Ishikawa (cell line): ENCODE data around the gene D2HGDH.

Source experiments
- CEBPB ChIP-seq: IDR thresholded peaks from 2 replicates; pipeline ENCODE4 v1.6.1; 2012
- CREB1 ChIP-seq: IDR thresholded peaks from 2 replicates; pipeline ENCODE4 v1.6.1; 2012; ENCODE audit warnings: low read depth
- EGR1 ChIP-seq: IDR thresholded peaks from 2 replicates; pipeline ENCODE4 v1.6.1; 2012
- EP300 ChIP-seq: IDR thresholded peaks from 2 replicates; pipeline ENCODE4 v1.6.1; 2012; ENCODE audit warnings: borderline replicate concordance
- FOXM1 ChIP-seq: IDR thresholded peaks from 2 replicates; pipeline ENCODE4 v1.6.1; 2012; ENCODE audit warnings: low read depth, borderline replicate concordance
- NFIC ChIP-seq: IDR thresholded peaks from 2 replicates; pipeline ENCODE4 v1.6.1; 2012
- RAD21 ChIP-seq: IDR thresholded peaks from 2 replicates; pipeline ENCODE4 v1.6.1; 2012; ENCODE audit warnings: low read depth
- TAF1 ChIP-seq: IDR thresholded peaks from 2 replicates; pipeline ENCODE4 v1.6.1; 2012; ENCODE audit warnings: low read depth, mild to moderate bottlenecking
- TCF12 ChIP-seq: IDR thresholded peaks from 2 replicates; pipeline ENCODE4 v1.6.1; 2012; ENCODE audit warnings: low read depth
- TEAD4 ChIP-seq: IDR thresholded peaks from 2 replicates; pipeline ENCODE4 v1.6.1; 2012
- YY1 ChIP-seq: IDR thresholded peaks from 2 replicates; pipeline ENCODE4 v1.6.1; 2012; ENCODE audit warnings: low read depth
- ZBTB7A ChIP-seq: IDR thresholded peaks from 2 replicates; pipeline ENCODE4 v1.6.1; 2012; ENCODE audit warnings: low read depth
- TF ChIP-seq, protein P1 (sequence below): IDR thresholded peaks from 2 replicates; pipeline ENCODE4 v1.6.1; 2012; ENCODE audit warnings: low read depth, mild to moderate bottlenecking
- TF ChIP-seq, protein P2 (sequence below): IDR thresholded peaks from 2 replicates; pipeline ENCODE4 v1.6.1; 2012

DNA sequence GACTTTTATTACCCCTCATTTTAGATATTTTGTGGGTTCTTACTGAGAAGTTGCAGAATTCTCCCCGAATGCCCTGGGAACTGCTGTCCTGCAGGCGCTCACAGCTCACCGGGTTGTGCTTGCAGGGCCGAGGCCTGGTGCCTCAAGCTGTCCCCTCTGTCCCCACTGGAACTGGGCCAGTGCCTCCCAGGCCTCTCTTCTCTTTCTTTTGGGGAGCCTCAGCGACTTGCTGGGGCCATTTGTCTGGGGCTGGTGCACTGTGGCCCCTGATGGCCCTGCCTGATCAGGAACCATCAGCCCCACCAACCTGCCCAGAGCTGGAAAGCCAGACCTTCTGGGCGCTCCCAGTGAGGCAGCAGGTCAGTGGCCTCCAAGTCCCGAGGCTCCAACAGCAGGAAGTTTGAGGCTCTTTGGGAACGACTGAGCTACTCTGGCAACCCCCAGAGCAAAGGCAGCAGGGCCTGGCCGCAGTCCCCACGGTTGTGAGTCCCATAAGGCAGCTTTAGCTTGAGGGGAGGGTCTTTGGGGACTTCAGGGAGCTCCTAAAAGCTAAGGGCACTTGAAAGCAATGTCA, 59.9 kb downstream of the D2HGDH start:
- TF ChIP-seq FOXM1 (no peak), TCF12 (no peak), RAD21 (no peak), EP300 (no peak), TAF1 (no peak), CEBPB (no peak), CREB1 (no peak), YY1 (no peak), TEAD4 (no peak), EGR1 (no peak), NFIC (no peak), ZBTB7A (no peak)
- TF ChIP-seq, protein P1, sequence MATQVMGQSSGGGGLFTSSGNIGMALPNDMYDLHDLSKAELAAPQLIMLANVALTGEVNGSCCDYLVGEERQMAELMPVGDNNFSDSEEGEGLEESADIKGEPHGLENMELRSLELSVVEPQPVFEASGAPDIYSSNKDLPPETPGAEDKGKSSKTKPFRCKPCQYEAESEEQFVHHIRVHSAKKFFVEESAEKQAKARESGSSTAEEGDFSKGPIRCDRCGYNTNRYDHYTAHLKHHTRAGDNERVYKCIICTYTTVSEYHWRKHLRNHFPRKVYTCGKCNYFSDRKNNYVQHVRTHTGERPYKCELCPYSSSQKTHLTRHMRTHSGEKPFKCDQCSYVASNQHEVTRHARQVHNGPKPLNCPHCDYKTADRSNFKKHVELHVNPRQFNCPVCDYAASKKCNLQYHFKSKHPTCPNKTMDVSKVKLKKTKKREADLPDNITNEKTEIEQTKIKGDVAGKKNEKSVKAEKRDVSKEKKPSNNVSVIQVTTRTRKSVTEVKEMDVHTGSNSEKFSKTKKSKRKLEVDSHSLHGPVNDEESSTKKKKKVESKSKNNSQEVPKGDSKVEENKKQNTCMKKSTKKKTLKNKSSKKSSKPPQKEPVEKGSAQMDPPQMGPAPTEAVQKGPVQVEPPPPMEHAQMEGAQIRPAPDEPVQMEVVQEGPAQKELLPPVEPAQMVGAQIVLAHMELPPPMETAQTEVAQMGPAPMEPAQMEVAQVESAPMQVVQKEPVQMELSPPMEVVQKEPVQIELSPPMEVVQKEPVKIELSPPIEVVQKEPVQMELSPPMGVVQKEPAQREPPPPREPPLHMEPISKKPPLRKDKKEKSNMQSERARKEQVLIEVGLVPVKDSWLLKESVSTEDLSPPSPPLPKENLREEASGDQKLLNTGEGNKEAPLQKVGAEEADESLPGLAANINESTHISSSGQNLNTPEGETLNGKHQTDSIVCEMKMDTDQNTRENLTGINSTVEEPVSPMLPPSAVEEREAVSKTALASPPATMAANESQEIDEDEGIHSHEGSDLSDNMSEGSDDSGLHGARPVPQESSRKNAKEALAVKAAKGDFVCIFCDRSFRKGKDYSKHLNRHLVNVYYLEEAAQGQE = no peak
- TF ChIP-seq, protein P2, sequence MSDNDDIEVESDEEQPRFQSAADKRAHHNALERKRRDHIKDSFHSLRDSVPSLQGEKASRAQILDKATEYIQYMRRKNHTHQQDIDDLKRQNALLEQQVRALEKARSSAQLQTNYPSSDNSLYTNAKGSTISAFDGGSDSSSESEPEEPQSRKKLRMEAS = no peak
